HG02678 (cell line): ENCODE data around the gene TREX2.
A peak's percentile ranks its signal among the peaks of the same experiment; 100 is the strongest.

Experiments
- ATAC-seq: cut with Tn5 transposase; IDR thresholded peaks from one replicate; pipeline ENCODE4 v1.9.1; 2021; ENCODE audit warnings: mild to moderate bottlenecking, moderate library complexity; ENCODE audit not compliant: unreplicated experiment

TREX2 gene

GRCh38 chrX:153440556-153441135 lies 5.2 kb downstream of the TREX2 start:
- ATAC-seq: no peak

DNA sequence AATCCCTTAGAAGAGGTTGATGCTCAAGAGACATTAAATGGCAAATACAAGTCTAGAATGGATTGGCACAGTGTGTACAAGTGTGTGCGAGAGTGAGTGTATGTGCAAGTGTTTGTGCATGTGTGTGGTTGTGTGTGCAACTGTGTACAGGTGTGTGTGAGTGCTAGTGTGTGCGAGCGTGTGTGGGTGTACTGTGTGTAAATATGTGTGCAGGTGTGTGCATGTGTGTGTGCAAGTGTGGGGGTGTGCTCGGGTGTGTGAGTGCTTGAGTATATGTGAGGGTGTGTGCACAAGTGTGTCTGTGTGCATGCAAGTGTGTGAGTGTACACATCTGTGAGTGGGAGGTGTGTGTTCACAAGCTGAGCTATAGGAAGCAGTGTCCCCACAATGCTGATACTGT lies 5.9 kb downstream of the TREX2 start:
- ATAC-seq: no peak

DNA sequence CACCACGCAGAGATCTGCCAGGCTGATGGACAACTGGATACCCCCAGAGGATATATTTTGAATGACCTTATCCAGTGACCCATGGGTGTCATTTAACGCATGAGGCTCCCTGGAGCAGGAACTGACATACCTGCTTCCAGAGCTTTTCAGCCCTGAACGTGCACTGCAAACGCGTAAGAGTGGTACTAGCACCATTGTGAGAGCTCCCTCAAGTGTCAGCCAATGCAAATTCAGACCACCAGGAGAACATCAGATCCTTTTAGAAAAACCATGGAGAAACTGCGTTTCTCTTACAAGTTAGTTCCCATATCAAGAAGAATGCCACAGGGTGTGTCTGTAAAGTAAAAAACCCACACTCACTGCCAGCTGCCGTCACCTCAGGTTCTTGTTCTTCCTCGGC lies 7.3 kb downstream of the TREX2 start:
- no peak for ATAC-seq

- no peak for ATAC-seq
Measured at GRCh38 chrX:153435845-153436244, 10.0 kb downstream of the TREX2 start.

- ATAC-seq: no peak
Measured at GRCh38 chrX:153434801-153435200, 11.1 kb downstream of the TREX2 start.

GRCh38 chrX:153433781-153434285 lies 12.0 kb downstream of the TREX2 start:
- no peak for ATAC-seq

DNA sequence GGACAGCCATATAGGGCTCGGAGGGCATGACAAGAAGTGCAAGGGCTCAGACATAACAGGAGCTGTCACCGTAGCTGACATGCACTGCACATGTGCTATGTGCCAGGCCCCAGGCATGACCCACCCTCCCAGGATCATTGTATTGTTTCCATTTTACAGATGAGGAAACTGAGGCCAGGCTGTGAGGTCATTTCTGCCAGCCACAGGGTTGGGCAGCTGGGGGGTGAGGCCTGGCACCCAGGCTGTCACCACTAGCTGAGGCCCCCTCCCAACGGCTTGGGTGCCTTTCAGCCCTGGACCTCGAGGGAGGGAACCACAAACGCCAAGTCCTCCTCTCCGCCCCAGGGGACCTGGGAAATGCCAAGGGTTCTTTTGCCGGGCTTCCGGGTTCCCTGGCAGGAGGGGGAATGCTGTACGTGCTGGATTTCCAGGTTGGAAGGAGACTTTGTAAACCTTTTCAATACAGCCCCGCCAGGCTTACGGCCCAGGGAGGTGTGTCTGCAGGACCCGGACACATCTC lies 12.6 kb downstream of the TREX2 start:
- no peak for ATAC-seq

DNA sequence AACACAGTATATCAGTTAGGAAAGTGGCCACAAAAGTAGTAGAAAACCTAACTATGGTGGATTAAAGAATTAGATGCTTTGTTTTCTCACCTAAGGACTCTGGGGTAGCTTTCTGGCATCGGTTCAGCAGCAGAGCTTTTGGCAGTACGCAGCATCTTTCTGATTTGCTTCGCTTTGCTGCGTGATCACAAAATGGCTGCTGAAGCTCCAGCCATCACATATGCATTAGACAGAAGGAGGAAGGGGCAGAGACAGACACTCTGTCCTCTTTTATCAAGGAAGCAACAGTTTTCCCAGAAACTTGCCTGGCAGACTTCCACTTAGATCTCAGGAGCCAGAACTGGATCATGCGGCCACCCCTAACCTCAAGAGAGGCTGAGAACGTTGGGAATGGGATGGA lies 15.1 kb downstream of the TREX2 start:
- ATAC-seq: no peak

- ATAC-seq: no peak
Measured at GRCh38 chrX:153426204-153426603, 19.7 kb downstream of the TREX2 start.

GRCh38 chrX:153423652-153424051 lies 22.2 kb downstream of the TREX2 start:
- ATAC-seq: no peak

GRCh38 chrX:153421856-153422255 lies 24.0 kb downstream of the TREX2 start:
- ATAC-seq: no peak

- no peak for ATAC-seq
Measured at GRCh38 chrX:153420851-153421599, 24.8 kb downstream of the TREX2 start.

DNA sequence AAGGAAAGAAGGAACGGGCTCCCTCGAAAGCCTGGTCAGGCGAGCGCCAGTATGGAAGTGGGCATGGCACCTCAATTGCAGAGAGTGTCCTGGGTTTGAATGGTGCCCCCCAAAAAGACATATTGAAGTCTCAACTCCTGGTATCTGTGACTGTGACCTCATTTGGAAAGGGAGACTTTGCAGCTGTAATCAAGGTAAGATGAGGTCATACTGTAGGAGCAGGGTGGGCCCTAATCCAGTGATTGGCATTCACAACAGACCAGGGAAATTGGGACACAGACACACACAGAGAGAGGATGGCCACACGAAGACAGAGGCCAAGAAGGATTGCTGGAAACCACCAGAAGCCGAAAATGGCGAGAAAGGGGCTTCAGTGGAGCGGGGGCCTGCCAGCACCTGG lies 28.2 kb downstream of the TREX2 start:
- no peak for ATAC-seq

DNA sequence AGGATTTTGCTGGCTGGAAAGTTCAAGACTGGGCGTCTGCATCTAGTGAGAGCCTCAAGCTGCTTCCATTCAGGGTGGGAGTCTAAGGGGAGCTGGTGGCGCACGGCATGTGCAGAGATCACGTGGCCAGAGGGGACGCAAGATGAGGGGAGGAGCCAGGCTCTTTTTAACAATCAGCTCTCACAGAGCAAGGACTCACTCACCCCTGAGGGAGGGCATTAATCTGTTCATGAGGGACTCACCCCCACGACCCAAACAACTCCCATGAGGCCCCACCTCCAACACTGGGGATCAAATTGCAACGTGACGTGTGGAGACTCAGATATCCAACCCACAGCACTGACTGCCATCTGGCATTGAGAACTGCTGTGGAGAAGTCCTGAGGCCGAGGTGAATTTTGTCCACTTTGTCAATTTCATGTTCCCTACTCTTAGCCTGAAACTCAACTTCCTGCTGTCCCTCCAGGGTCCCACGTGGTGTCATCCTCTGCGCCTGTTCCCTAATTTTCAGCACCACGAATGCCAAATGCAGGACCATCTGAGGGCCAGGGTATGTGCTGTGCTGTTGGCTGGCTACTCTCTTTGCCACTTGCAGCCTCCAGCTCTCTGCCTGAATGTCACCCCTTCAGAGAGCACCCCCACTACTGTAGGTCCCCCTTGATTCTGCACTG lies 28.9 kb downstream of the TREX2 start:
- no peak for ATAC-seq

DNA sequence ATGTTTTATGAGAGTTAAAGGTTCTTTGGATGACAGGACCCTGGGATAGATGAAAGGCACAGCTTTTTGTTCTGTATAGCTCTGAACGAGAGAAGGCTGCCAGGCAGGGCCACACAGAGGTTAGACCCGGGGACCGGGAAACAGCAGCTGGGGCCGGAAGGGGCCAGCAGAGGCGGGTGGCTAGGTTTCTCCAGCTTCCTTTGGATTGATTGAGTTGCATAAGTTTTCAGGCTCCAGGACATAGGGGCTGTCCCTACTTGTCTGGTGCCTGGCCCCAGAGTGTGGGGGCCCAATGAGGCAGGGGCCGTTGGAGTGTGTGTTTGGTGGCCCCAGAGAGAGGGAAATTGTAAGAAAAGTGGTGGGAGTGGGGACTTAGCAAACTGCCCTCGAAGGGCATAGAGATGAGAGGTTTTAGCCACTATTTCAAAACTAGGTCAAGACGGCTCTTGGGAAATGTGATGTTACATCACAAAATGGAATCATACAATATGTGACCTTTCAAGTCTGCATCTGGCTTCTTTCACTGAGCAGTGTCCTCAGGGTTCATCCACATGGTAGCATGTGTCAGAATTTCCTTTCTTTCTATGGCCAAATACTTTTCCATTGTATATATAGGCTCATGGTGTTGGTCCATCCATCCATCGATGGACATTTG lies 30.9 kb downstream of the TREX2 start:
- no peak for ATAC-seq

DNA sequence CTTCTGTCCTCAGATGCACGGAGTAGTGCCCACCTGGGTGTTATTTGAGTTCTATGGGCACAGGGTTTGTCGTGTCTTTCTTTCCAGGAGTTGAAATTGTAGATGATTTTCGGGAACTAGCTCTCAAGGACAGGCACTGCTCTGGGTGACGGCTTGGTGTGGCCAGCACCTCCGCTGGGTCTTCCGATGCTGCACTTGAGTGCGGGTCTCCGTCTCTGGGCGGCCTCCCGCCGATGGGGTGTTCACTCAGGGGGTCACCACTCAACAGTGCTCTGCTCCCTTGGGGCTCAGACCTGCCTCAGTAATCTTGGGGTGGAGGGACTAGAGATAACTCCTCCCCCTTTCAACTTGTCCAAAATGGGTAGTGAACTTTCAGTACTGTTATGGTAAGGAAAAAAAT lies 32.1 kb downstream of the TREX2 start:
- ATAC-seq: no peak

DNA sequence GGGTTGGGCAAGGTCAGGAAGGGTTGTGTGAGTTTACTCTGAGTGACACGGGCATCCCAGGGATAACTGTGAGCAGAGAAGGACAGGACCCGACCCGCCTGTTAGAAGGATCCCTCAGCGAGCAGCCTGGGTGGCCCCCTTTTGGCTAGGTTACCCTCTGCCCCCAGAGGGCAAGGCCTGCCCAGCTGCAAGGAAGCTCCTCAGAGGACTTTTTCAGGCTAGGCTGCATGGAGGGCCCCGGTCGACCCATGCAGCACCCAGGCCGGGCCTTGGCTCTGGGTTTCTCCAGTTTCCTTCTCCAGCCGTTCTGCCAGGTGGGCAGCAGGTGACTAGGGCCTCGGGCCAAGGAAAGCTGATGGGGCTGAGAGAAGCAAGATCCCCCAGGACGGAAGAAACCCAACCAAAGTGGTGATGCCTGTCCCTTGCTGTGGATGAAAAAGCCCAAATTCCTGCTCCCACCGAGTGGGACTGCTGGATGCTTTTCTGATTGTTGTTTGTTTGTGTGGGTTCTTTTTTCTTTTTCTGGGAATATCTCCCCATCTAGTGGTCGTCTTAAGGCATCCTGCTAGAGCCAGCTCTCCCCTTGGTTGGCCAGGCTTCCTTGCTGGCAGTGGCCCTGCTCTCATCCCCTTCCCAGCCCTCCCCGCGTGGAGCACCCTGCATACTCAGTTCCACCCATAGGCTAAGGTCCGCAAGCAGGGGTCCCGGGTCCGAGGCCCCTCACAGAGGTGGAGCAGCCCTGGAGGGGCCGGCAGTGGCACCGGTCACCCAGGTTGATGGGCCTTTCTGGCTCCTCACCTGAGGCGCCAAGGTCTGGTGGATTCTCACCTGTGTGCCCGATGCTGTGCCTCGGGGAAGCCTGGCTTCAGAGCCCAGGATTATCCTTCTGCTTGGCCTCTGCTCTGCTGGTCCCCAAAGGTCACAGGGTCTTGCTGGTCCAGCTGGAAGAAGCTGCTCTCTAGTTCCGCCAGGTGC lies 32.8 kb downstream of the TREX2 start:
- no peak for ATAC-seq

- no peak for ATAC-seq
Measured at GRCh38 chrX:153411988-153412574, 33.8 kb downstream of the TREX2 start.

DNA sequence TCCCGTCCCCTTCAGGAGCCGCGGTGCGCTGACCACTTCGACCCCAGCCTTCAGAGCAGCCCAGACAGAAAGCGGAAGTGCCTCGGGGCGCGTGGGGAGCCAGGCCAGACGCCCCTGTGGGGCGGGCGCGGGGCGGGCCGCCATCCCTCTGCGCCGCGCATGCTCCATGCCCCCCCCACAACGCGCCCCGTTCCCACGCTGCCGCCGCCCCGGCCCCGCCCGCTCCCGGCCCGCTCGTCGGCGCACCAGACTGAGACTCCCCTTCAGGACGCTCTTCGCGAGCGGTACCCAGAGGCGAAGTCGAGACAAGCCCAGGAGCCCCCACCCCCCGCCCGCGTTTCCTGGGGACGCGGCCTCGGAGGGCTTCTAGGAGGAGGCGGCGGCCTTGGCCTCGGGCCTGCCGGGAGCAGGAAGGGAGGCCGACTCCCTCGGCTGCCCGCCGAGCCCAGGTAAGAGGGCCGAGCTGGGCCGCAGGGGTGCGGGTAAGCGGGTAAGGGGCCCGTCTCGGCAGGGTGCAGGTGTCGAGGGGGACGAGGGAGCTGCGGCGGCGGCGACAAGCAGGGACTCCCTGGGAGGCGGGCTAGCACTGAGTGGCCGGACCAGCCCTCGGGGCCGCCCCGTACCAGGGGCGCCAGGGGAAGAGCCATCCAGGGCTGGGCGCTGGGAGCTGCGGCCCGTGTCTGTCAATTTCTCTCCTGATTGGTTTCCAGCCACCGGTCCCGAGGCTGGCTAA lies 34.4 kb downstream of the TREX2 start, which contains the start of gene ZFP92:
TSS of gene ZFP92 (plus strand) at position 218 of the 733 bp plus-strand sequence. CDS start 6,851 bp downstream, outside the sequence.
- peak; percentile 69 for ATAC-seq
